Choroid plexus epithelial cell (primary cell): ENCODE measurements around the gene C1QTNF3.
"Not testable (repeated sequence)": the region's sequence is repeated elsewhere in the genome, so short reads cannot be mapped to it uniquely, and the experiment has no call there.

ENCODE experiments used
- DNase-seq: peaks from one replicate; pipeline ENCODE4 v3.0.0-alpha.2; 2010; ENCODE audit warnings: low read depth
- H3K4me3 ChIP-seq: 2 replicates; pipeline ENCODE4 v1.5.1; 2011; ENCODE audit warnings: low read depth, mild to moderate bottlenecking, control low read depth, low read length, moderate library complexity
- TF ChIP-seq, protein P1 (sequence below): conservative IDR thresholded peaks from 2 replicates; pipeline ENCODE4 v1.5.1; 2011; ENCODE audit warnings: low read depth, mild to moderate bottlenecking, control low read depth, inconsistent platforms, low read length, moderate library complexity

C1QTNF3 gene, protein sequence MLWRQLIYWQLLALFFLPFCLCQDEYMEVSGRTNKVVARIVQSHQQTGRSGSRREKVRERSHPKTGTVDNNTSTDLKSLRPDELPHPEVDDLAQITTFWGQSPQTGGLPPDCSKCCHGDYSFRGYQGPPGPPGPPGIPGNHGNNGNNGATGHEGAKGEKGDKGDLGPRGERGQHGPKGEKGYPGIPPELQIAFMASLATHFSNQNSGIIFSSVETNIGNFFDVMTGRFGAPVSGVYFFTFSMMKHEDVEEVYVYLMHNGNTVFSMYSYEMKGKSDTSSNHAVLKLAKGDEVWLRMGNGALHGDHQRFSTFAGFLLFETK

DNA sequence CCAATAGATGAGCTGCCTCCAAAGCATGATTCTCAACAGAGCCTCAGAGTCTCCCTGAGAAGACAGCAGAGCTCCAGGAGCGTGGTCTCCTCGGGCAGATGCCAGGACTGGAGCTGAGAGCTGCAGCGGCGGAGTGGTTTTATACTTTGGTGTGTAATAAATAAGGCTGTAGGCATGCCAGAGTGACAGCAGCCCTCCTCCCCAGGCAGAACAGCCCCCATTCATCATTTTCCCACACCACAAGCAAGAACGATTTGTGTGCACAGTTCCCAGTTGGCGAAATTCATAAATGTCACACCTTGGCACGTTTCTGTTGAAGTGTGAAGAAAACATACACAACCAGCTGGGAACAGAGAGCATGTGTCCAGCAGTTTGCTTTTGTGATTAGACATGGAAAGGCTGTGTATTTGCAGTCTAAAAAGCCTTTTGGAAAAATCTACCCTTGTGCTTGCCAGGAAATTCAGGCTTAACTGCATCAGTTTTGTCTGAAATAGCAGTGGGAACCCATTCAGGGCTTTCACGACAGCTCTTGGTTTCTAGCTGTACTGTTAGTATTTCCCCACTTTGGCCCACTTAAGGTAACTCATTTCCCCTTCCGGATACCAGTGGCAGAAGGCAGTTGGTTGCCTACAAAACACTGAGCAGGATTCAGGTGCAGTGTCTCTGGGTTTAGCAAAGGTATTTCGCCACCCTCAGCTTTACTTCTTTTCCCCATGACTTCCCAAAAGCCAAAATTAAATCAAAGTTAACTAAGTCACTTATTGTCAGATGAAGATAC lies at the start of gene C1QTNF3:
Gene C1QTNF3 (minus strand): TSS at position 115 of the 778 bp plus-strand sequence. CDS start 88 bp downstream, at position 27.
- H3K4me3 ChIP-seq = no peak within 1 kb of the TSS
- TF ChIP-seq, protein P1, sequence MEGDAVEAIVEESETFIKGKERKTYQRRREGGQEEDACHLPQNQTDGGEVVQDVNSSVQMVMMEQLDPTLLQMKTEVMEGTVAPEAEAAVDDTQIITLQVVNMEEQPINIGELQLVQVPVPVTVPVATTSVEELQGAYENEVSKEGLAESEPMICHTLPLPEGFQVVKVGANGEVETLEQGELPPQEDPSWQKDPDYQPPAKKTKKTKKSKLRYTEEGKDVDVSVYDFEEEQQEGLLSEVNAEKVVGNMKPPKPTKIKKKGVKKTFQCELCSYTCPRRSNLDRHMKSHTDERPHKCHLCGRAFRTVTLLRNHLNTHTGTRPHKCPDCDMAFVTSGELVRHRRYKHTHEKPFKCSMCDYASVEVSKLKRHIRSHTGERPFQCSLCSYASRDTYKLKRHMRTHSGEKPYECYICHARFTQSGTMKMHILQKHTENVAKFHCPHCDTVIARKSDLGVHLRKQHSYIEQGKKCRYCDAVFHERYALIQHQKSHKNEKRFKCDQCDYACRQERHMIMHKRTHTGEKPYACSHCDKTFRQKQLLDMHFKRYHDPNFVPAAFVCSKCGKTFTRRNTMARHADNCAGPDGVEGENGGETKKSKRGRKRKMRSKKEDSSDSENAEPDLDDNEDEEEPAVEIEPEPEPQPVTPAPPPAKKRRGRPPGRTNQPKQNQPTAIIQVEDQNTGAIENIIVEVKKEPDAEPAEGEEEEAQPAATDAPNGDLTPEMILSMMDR = no peak
- no peak for DNase-seq

DNA sequence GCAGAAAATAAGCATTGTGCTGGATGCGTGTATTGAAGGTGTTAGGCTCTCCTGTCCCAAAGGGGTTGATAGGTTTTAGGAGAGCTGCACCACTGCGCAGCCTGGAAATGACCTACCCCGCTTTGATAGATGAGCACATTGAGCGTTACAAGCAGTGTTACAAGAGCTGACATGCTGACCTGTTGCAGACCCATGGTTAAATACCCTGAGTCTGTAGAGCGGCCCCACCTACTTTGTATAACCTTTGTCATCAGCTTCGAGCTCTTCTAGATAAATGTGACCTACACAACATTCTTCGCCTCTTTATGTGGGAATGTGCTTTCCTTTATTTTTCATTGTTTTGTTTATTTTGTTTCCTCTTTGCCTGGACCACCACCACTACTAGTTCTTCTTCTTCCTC lies 48.0 kb upstream of the C1QTNF3 start:
- DNase-seq, H3K4me3 ChIP-seq: not testable (repeated sequence)

DNA sequence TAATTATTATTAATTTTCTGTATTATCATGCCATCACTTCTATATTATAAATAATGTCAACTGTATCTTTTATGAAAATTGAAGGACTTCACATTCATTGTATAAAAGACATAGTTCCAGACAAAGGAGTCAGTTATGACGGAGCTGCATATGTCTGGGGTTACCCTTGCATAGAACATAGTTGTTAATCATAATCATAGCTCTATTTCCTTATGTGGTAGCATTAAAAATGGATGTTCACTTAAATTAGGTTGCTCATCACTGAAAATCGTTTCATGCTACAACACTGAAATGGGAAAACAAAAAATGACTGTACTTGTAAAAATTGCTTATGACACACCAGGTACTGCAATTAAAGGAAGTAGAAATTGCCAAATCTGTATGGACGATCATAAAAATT lies 46.8 kb upstream of the C1QTNF3 start:
- H3K4me3 ChIP-seq, DNase-seq: not testable (repeated sequence)

DNA sequence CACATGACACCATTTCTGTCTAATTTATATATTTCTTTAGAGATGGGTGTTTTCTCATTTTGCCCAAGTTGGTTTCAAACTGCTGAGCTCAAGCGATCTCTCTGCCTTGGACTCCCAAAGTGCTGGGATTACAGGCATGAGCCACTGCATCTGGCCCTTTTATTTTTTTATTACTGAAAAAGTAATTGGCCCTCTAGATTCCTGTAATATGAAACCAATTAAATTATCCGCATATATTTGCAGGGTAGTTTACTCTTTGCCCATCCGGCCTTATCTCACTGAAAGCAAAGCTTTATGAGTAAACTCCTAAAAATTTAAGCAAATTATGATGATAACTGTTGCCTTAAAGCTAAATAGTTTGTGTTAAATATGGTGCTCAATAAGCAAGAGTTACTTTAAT lies 44.7 kb upstream of the C1QTNF3 start:
- not testable (repeated sequence) for DNase-seq, H3K4me3 ChIP-seq

DNA sequence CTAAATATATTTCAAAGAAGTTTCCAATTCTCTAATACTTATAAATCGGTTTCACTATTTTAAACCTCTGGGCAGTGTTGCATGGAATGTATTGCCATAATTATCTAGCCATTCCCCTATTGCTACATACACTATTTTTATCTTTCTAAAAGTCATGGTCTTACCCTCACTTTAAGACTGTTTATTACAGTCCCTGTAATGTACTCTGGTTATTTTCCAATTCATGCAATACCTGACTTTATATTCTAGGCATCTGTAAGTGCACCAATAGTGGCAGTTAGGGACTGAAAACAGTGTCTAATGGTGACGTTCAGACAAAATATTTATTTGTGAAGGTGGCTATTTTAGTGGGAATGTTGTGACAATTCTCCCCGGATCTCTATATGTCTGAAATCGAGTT lies 40.9 kb upstream of the C1QTNF3 start:
- H3K4me3 ChIP-seq, DNase-seq: not testable (repeated sequence)

DNA sequence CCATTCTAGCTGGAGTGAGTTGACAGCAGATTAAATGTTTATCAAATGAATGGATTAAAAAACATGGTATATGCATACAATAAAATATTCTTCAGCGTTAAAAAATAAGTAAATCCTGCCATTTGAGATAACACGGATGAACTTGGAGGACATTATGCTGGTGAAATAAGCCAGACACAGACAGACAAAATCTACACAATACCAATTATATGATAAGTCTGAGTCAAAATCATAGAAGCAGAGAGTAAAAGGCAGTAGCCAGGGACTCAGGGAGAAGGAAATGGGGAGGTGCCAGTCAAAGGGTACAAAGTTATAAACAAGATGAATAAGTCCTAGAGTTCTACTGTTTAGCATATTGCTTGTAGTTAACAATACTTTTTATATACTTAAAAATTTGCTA lies 36.5 kb upstream of the C1QTNF3 start:
- H3K4me3 ChIP-seq, DNase-seq: not testable (repeated sequence)

DNA sequence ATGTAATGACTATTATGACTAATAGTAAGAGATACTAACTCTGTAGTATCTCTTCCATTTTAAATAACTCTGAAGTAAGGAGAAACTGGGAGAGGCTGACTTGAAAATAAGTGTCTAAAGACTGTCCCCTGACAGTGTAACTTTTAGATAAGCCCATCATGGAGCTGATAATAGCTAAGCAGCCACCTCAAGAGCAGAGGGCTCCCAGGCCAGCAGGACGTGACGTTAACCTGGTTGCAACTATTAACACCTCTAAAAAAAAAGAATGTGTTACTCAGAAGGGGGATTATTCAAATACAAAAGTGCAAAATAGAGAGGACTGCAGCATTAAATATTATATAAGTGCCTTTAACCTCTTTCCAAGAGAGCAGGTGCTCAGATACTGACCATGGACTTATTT lies 34.6 kb upstream of the C1QTNF3 start:
- H3K4me3 ChIP-seq, DNase-seq: not testable (repeated sequence)

DNA sequence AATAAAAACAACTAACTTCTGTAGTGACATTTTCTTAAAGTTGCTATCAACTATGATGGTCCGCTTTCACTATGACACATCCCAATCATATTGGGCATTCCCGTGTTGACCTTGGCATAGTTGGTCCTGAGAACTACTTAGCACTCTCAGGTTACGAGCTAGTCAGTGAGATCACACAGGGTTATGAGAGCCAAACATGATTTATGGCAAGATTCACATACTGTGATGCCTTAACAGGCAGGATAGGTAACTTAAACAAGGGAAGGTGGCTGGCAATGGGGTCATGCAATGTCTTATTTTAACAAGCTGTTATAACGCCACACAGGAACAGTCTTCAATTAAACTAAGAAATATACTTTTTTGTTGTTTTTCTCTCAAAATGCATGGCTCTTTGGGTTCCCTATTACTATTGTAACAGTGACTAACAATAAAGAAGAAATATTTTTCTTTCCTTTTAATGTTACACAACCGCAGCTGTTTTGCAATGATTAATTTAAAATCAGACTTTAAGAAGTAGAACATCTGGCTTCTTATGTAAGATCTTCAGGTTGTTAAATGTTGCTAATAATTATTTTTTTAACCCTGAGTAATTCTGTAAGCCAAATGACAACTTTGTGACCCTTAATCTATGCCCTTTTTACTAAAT lies 33.8 kb upstream of the C1QTNF3 start:
- peak; percentile 20 for DNase-seq
- not testable (repeated sequence) for H3K4me3 ChIP-seq

DNA sequence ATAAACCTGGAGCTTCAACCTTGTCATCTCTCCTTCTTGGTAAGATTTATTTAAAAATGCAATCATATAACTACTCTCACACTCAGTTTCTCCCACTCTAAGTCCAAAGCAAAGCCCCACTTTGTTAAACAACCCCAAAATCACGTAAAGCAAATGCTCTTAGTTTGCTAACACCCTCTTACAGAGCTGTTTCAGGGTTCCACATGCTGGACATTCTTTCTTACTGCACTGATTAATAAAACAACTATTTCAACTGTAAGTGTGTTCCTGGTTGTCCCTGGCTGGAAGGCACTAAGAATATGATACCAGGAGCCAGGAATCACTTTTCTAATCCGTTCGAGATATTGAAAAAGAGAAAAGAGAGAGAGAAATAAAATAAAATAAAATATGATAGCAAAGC lies 31.5 kb upstream of the C1QTNF3 start:
- DNase-seq = peak; percentile 11
- not testable (repeated sequence) for H3K4me3 ChIP-seq

DNA sequence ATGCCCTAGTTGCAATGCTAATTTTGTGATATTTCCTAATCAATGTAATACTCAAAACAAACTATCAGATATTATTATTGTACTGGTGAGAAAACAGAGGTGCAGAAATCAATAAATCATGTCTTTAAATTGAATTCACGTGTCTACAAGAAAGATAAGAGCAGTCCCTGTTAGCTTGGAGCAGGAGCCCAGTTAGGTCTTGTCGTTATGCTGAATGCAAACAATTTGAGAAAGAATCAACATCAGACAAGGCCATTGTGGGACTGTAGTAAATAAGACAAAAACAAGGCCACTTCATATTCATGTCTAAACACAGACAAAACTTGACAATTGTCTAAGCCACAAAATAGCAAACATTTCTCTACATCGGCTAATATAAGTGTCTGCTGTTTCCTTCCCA lies 31.1 kb upstream of the C1QTNF3 start:
- H3K4me3 ChIP-seq, DNase-seq: not testable (repeated sequence)

DNA sequence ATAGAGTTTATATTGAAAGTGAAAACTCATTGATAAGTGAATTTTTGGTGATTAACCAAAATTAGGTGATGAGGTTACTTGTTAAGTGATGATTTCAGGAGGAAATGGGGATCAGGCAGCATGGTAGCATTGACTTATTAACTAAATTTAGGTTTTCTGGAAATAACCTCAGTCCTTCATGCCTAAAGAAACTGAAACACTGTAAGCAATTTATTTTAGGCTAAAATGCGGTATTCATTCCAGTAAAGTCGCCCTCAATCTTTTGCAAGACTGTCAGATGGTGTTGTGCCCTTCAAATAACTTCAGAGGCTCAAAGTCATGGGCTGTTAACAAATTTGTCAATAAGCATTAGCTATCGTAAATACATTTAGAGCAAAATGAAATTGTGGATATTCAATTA lies 27.6 kb upstream of the C1QTNF3 start:
- not testable (repeated sequence) for H3K4me3 ChIP-seq, DNase-seq

DNA sequence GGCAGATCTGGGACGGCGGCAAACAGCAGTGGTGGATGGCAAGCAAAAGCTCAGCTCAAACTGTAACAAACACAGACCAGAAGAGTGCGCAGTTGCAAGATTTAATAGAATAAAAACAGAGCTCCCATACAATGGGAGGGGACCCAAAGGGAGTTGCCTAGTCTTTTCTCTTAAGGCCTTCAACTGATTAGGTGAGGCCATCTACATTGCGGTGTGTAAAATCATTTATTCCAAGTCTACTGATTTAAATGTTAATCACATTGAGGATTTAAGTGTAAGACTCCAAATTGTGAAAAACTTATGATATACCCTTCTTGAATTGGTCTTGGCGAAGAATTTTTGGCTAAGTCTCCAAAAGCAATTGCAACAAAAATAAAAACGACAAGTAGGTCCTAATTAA lies 21.6 kb upstream of the C1QTNF3 start:
- no peak for DNase-seq
- no peak overlapping the region for H3K4me3 ChIP-seq
- TF ChIP-seq, protein P1 = no peak
